ENCODE measurements around the gene RNF215.

GRCh38 chr22:30399718-30400117 is 12.5 kb upstream of the RNF215 start:
- TF ChIP-seq SP1 (IDR thresholded peaks at IDR 0.05) (no peak), ELF4 (IDR thresholded peaks at IDR 0.05) (no peak), ZNF384 (IDR thresholded peaks at IDR 0.05) (no peak), PKNOX1 (IDR thresholded peaks at IDR 0.05) (no peak), SUZ12 (IDR thresholded peaks at IDR 0.05) (no peak), BHLHE40 (IDR thresholded peaks at IDR 0.05; ENCODE audit: borderline replicate concordance) (no peak), LEF1 (IDR thresholded peaks at IDR 0.05; ENCODE audit: borderline replicate concordance) (no peak), ARNT (IDR thresholded peaks at IDR 0.05) (no peak), FOXA1 (IDR thresholded peaks at IDR 0.05) (no peak)

All from HEK293T (cell line).